Measurements from ENCODE around the gene GLCCI1.

Gene GLCCI1

GRCh38 chr7:7931626-7932025 is 37.0 kb upstream of the GLCCI1 start:
- Histone ChIP-seq H3K23ac (ENCODE audit: low read length) (no peak overlapping the region), H2BK5ac (ENCODE audit: low read depth, low read length, poor library complexity) (no peak overlapping the region), H3K79me2 (ENCODE audit: control insufficient read depth, insufficient read depth, low read length, poor library complexity) (no peaks in the 10 kb centered on the region), H2BK120ac (ENCODE audit: insufficient read depth, low read length, poor library complexity) (no peak overlapping the region), H3K4me2 (ENCODE audit: low read length) (no peak overlapping the region), H3K9me3 (ENCODE audit: insufficient read depth, low read depth, low read length) (no peaks in the 10 kb centered on the region), H2AFZ (ENCODE audit: insufficient read depth, low read length, poor library complexity) (no peak overlapping the region), H3K27me3 (ENCODE audit: insufficient read depth, low read length) (no peaks in the 10 kb centered on the region), H3K4me1 (ENCODE audit: control insufficient read depth in 1 of 2, insufficient read depth in 2 of 2, low read length in 2 of 2) (no peaks in the 10 kb centered on the region), H4K12ac (ENCODE audit: low read depth, low read length) (no peak overlapping the region), H3K4me3 (ENCODE audit: low read depth, low read length) (no peak overlapping the region), H3K4ac (ENCODE audit: low read depth, low read length) (no peak overlapping the region), H3K9ac (ENCODE audit: low read length) (no peak overlapping the region), H3K14ac (ENCODE audit: low read length) (no peak overlapping the region), H2AK5ac (ENCODE audit: low read length) (no peak overlapping the region), H4K8ac (ENCODE audit: low read depth, low read length) (no peak overlapping the region), H3K18ac (ENCODE audit: low read length) (no peak overlapping the region), H3K79me1 (ENCODE audit: low read length) (no peaks in the 10 kb centered on the region), H3K36me3 (ENCODE audit: control insufficient read depth in 1 of 2, insufficient read depth in 2 of 2, low read length in 2 of 2) (no peaks in the 10 kb centered on the region), H2BK12ac (ENCODE audit: low read length) (no peak overlapping the region), H4K91ac (ENCODE audit: low read depth, low read length) (no peak overlapping the region), H3K27ac (ENCODE audit: low read depth, low read length) (no peak overlapping the region)
- DNase-seq: no peak
- no CpG with 5 or more reads among the region's 2 CpGs for WGBS (ENCODE audit: extremely low coverage, insufficient coverage, insufficient read length)

- Histone ChIP-seq H4K91ac (ENCODE audit: low read depth, low read length) (no peak overlapping the region), H3K36me3 (ENCODE audit: control insufficient read depth in 1 of 2, insufficient read depth in 2 of 2, low read length in 2 of 2) (no peaks in the 10 kb centered on the region), H2AK5ac (ENCODE audit: low read length) (no peak overlapping the region), H3K23ac (ENCODE audit: low read length) (no peak overlapping the region), H2BK5ac (ENCODE audit: low read depth, low read length, poor library complexity) (no peak overlapping the region), H3K4ac (ENCODE audit: low read depth, low read length) (no peak overlapping the region), H3K14ac (ENCODE audit: low read length) (no peak overlapping the region), H3K9me3 (ENCODE audit: insufficient read depth, low read depth, low read length) (no peaks in the 10 kb centered on the region), H3K4me2 (ENCODE audit: low read length) (no peak overlapping the region), H2BK12ac (ENCODE audit: low read length) (no peak overlapping the region), H3K9ac (ENCODE audit: low read length) (no peak overlapping the region), H4K12ac (ENCODE audit: low read depth, low read length) (no peak overlapping the region), H3K79me1 (ENCODE audit: low read length) (no peaks in the 10 kb centered on the region), H3K27ac (ENCODE audit: low read depth, low read length) (no peak overlapping the region), H2AFZ (ENCODE audit: insufficient read depth, low read length, poor library complexity) (no peak overlapping the region), H3K18ac (ENCODE audit: low read length) (no peak overlapping the region), H3K4me1 (ENCODE audit: control insufficient read depth in 1 of 2, insufficient read depth in 2 of 2, low read length in 2 of 2) (no peaks in the 10 kb centered on the region), H4K8ac (ENCODE audit: low read depth, low read length) (no peak overlapping the region), H2BK120ac (ENCODE audit: insufficient read depth, low read length, poor library complexity) (no peak overlapping the region), H3K4me3 (ENCODE audit: low read depth, low read length) (no peak overlapping the region), H3K27me3 (ENCODE audit: insufficient read depth, low read length) (no peaks in the 10 kb centered on the region), H3K79me2 (ENCODE audit: control insufficient read depth, insufficient read depth, low read length, poor library complexity) (no peaks in the 10 kb centered on the region)
- DNase-seq: peak; percentile 15 to 72
- WGBS (ENCODE audit: extremely low coverage, insufficient coverage, insufficient read length): no CpG with 5 or more reads among the region's 3 CpGs
These were observed 36.0 kb upstream of the GLCCI1 start for GRCh38 chr7:7932553-7932952.

GRCh38 chr7:7933915-7934526 is 34.6 kb upstream of the GLCCI1 start:
- H3K9me3 ChIP-seq (ENCODE audit: insufficient read depth, low read depth, low read length): no peaks in the 10 kb centered on the region
- H3K18ac ChIP-seq (ENCODE audit: low read length): no peak overlapping the region
- no peaks in the 10 kb centered on the region for H3K79me2 ChIP-seq (ENCODE audit: control insufficient read depth, insufficient read depth, low read length, poor library complexity)

GRCh38 chr7:7934945-7935344 is 33.7 kb upstream of the GLCCI1 start:
- Histone ChIP-seq H3K9ac (ENCODE audit: low read length) (no peak overlapping the region), H2AFZ (ENCODE audit: insufficient read depth, low read length, poor library complexity) (no peak overlapping the region), H2AK5ac (ENCODE audit: low read length) (no peak overlapping the region), H3K4me1 (ENCODE audit: control insufficient read depth in 1 of 2, insufficient read depth in 2 of 2, low read length in 2 of 2) (no peaks in the 10 kb centered on the region), H3K36me3 (ENCODE audit: control insufficient read depth in 1 of 2, insufficient read depth in 2 of 2, low read length in 2 of 2) (no peaks in the 10 kb centered on the region), H3K9me3 (ENCODE audit: insufficient read depth, low read depth, low read length) (no peaks in the 10 kb centered on the region), H2BK12ac (ENCODE audit: low read length) (no peak overlapping the region), H3K4me3 (ENCODE audit: low read depth, low read length) (no peak overlapping the region), H3K4ac (ENCODE audit: low read depth, low read length) (no peak overlapping the region), H4K8ac (ENCODE audit: low read depth, low read length) (no peak overlapping the region), H4K12ac (ENCODE audit: low read depth, low read length) (no peak overlapping the region), H3K27ac (ENCODE audit: low read depth, low read length) (no peak overlapping the region), H2BK5ac (ENCODE audit: low read depth, low read length, poor library complexity) (no peak overlapping the region), H3K79me2 (ENCODE audit: control insufficient read depth, insufficient read depth, low read length, poor library complexity) (no peaks in the 10 kb centered on the region), H3K4me2 (ENCODE audit: low read length) (no peak overlapping the region), H4K91ac (ENCODE audit: low read depth, low read length) (no peak overlapping the region), H3K27me3 (ENCODE audit: insufficient read depth, low read length) (no peaks in the 10 kb centered on the region), H3K23ac (ENCODE audit: low read length) (no peak overlapping the region), H2BK120ac (ENCODE audit: insufficient read depth, low read length, poor library complexity) (no peak overlapping the region), H3K79me1 (ENCODE audit: low read length) (no peaks in the 10 kb centered on the region), H3K14ac (ENCODE audit: low read length) (no peak overlapping the region), H3K18ac (ENCODE audit: low read length) (no peak overlapping the region)
- WGBS (ENCODE audit: extremely low coverage, insufficient coverage, insufficient read length): no CpG with 5 or more reads among the region's 4 CpGs
- DNase-seq: no peak

More at GRCh38 chr7:7933915-7934526, 34.6 kb upstream of the GLCCI1 start:
- Histone ChIP-seq H3K27me3 (ENCODE audit: insufficient read depth, low read length) (no peaks in the 10 kb centered on the region), H3K23ac (ENCODE audit: low read length) (no peak overlapping the region), H3K4me1 (ENCODE audit: control insufficient read depth in 1 of 2, insufficient read depth in 2 of 2, low read length in 2 of 2) (no peaks in the 10 kb centered on the region), H2BK5ac (ENCODE audit: low read depth, low read length, poor library complexity) (no peak overlapping the region), H2BK12ac (ENCODE audit: low read length) (no peak overlapping the region), H3K14ac (ENCODE audit: low read length) (no peak overlapping the region), H3K9ac (ENCODE audit: low read length) (no peak overlapping the region), H2BK120ac (ENCODE audit: insufficient read depth, low read length, poor library complexity) (no peak overlapping the region), H3K4ac (ENCODE audit: low read depth, low read length) (no peak overlapping the region), H4K12ac (ENCODE audit: low read depth, low read length) (no peak overlapping the region), H4K91ac (ENCODE audit: low read depth, low read length) (no peak overlapping the region), H2AFZ (ENCODE audit: insufficient read depth, low read length, poor library complexity) (no peak overlapping the region), H3K4me2 (ENCODE audit: low read length) (no peak overlapping the region), H3K79me1 (ENCODE audit: low read length) (no peaks in the 10 kb centered on the region), H3K27ac (ENCODE audit: low read depth, low read length) (no peak overlapping the region), H4K8ac (ENCODE audit: low read depth, low read length) (no peak overlapping the region), H3K4me3 (ENCODE audit: low read depth, low read length) (no peak overlapping the region), H3K36me3 (ENCODE audit: control insufficient read depth in 1 of 2, insufficient read depth in 2 of 2, low read length in 2 of 2) (no peaks in the 10 kb centered on the region), H2AK5ac (ENCODE audit: low read length) (no peak overlapping the region)
- no CpG with 5 or more reads among the region's 1 CpG for WGBS (ENCODE audit: extremely low coverage, insufficient coverage, insufficient read length)
- DNase-seq: no peak

Data from trophoblast cell (in vitro differentiated cells and primary cell).